Calu3 (cell line): ENCODE results near the gene ORC6. TPM values are rescaled to one million over a fixed set of nuclear protein-coding genes. Genes with fewer than 3 reads are reported as not detected.

Experiments
- BruUV-seq: library from RNA; stranded (reverse); fragments of 400-500 nt; replicated peaks from 2 replicates; lab custom pipeline; 2021; lab: Mats Ljungman, UMichigan
- CTCF ChIA-PET: fragments of 300-600 bp; sonication (Branson Sonifier 250); formaldehyde crosslinking; loops from one replicate; lab custom pipeline; 2022; ENCODE audit warnings: antibody characterized with exemption; lab: Charles Lee
- DNase-seq: peaks from one replicate; pipeline ENCODE4 v3.0.0; 2022
- H3K27ac Mint-ChIP-seq: one replicate; pipeline ENCODE4 v1.8.0; 2022; ENCODE audit warnings: mixed read lengths; ENCODE audit not compliant: unreplicated experiment
- H3K27me3 Mint-ChIP-seq: one replicate; pipeline ENCODE4 v1.8.0; 2022; ENCODE audit warnings: mixed read lengths; ENCODE audit not compliant: unreplicated experiment
- H3K36me3 Mint-ChIP-seq: one replicate; pipeline ENCODE4 v1.8.0; 2022; ENCODE audit warnings: mild to moderate bottlenecking, moderate library complexity, mixed read lengths; ENCODE audit not compliant: insufficient read depth, unreplicated experiment
- H3K4me1 Mint-ChIP-seq: one replicate; pipeline ENCODE4 v1.8.0; 2022; ENCODE audit warnings: mild to moderate bottlenecking, low read depth, mixed read lengths; ENCODE audit not compliant: unreplicated experiment
- H3K4me3 Mint-ChIP-seq: one replicate; pipeline ENCODE4 v1.8.0; 2022; ENCODE audit warnings: mild to moderate bottlenecking, low read depth, moderate library complexity, mixed read lengths; ENCODE audit not compliant: unreplicated experiment
- H3K9me3 Mint-ChIP-seq: one replicate; pipeline ENCODE4 v1.8.0; 2022; ENCODE audit warnings: low read depth, mixed read lengths; ENCODE audit not compliant: unreplicated experiment
- CTCF ChIP-seq: fragments of 200-600 bp; IDR thresholded peaks from one replicate; pipeline ENCODE4 v1.8.0; 2022; ENCODE audit warnings: antibody characterized with exemption; ENCODE audit not compliant: unreplicated experiment
- intact Hi-C: fragments of 100-400 bp; cut with micrococcal nuclease; formaldehyde crosslinking; loops from one replicate; pipeline ENCODE4 v1.10.0; 2022; ENCODE audit not compliant: unreplicated experiment
- total RNA-seq: library from RNA; stranded (reverse); gene quantifications from 2 replicates; pipeline ENCODE4 v1.2.3, GENCODE V29; 2022

Gene ORC6
- total RNA-seq, 1 experiment from 2014 or later: 64.9 TPM

- CTCF ChIA-PET: no interaction called here
- no peak overlapping the region for H3K27ac Mint-ChIP-seq
- no peaks in the 10 kb centered on the region for H3K36me3 Mint-ChIP-seq
- no peak for TF ChIP-seq CTCF
- no peaks in the 10 kb centered on the region for H3K4me1 Mint-ChIP-seq
- H3K4me3 Mint-ChIP-seq: no peak overlapping the region
- H3K27me3 Mint-ChIP-seq: peaks cover 50% of the 10 kb centered on the region
- intact Hi-C loops: no loop called here
- DNase-seq: no peak
- H3K9me3 Mint-ChIP-seq: no peaks in the 10 kb centered on the region
- no TSS peak for BruUV-seq
Measured at GRCh38 chr16:46733319-46733830, 43.9 kb downstream of the ORC6 start.

- Mint-ChIP-seq H3K4me3 (no peak overlapping the region), H3K36me3 (no peaks in the 10 kb centered on the region), H3K4me1 (no peaks in the 10 kb centered on the region), H3K27me3 (peaks cover 28% of the 10 kb centered on the region), H3K9me3 (no peaks in the 10 kb centered on the region), H3K27ac (no peak overlapping the region)
- intact Hi-C loops: no loop called here
- no TSS peak for BruUV-seq
- TF ChIP-seq CTCF: no peak
- no peak for DNase-seq
- CTCF ChIA-PET: no interaction called here
Measured at GRCh38 chr16:46736695-46737094, 47.2 kb downstream of the ORC6 start.

GRCh38 chr16:46737621-46738214 lies 48.3 kb downstream of the ORC6 start:
- Mint-ChIP-seq H3K4me1 (no peaks in the 10 kb centered on the region), H3K27ac (no peak overlapping the region), H3K27me3 (peaks cover 17% of the 10 kb centered on the region), H3K36me3 (no peaks in the 10 kb centered on the region), H3K4me3 (no peak overlapping the region), H3K9me3 (no peaks in the 10 kb centered on the region)
- DNase-seq: no peak
- intact Hi-C loops: no loop called here
- TF ChIP-seq CTCF: no peak
- CTCF ChIA-PET: no interaction called here
- BruUV-seq: no TSS peak

GRCh38 chr16:46739934-46740333 lies 50.5 kb downstream of the ORC6 start:
- intact Hi-C loops: no loop called here
- H3K27me3 Mint-ChIP-seq: no peaks in the 10 kb centered on the region
- TF ChIP-seq CTCF: no peak
- H3K4me1 Mint-ChIP-seq: no peaks in the 10 kb centered on the region
- DNase-seq: no peak
- BruUV-seq: no TSS peak
- CTCF ChIA-PET: interaction anchor here (1.1 kb wide), 1 partner anchor 17 kb away, joined by 3 read pairs; no protein-coding TSS in a partner anchor
- no peak overlapping the region for H3K27ac Mint-ChIP-seq
- no peak overlapping the region for H3K4me3 Mint-ChIP-seq
- no peaks in the 10 kb centered on the region for H3K9me3 Mint-ChIP-seq
- no peaks in the 10 kb centered on the region for H3K36me3 Mint-ChIP-seq
